IMR-90 (cell line): Measurements from ENCODE around the gene CHL1. TPM values are rescaled to one million over a fixed set of nuclear protein-coding genes. Genes with fewer than 3 reads are reported as not detected.

Experiments
- ATAC-seq: fragments of 200-7000 bp; cut with Tn5 transposase; 2 replicates; pipeline ENCODE4 v1.9.1; 2020; ENCODE audit warnings: low read depth, mild to moderate bottlenecking, moderate library complexity
- BruUV-seq: library from RNA; stranded (reverse); fragments of 400-500 nt; replicated peaks from 2 replicates; lab custom pipeline; 2021; lab: Mats Ljungman, UMichigan
- CTCF ChIA-PET: fragments of 300-600 bp; formaldehyde crosslinking; extraction: SDS; loops from one replicate; lab custom pipeline; 2021; ENCODE audit warnings: antibody characterized with exemption; lab: Yijun Ruan, JAX
- POLR2A ChIA-PET: fragments of 300-600 bp; sonication (Branson Sonifier 250); formaldehyde crosslinking; loops from one replicate; lab custom pipeline; 2022; ENCODE audit warnings: antibody characterized with exemption; ENCODE audit not compliant: unreplicated experiment; lab: Charles Lee
- DNase-seq: peaks from one replicate; pipeline ENCODE4 v3.0.0; 2013
- H2AFZ ChIP-seq: replicated peaks from 2 replicates; pipeline ENCODE3; 2013; ENCODE audit warnings: low read length, mild to moderate bottlenecking; ENCODE audit not compliant: poor library complexity
- H2AK5ac ChIP-seq: 2 replicates; pipeline ENCODE4 v1.6.1; 2013; ENCODE audit warnings: low read depth, low read length, inconsistent platforms
- H2AK9ac ChIP-seq: replicated peaks from 2 replicates; pipeline ENCODE3; 2013; ENCODE audit warnings: mild to moderate bottlenecking, low read depth, low read length, moderate library complexity; ENCODE audit not compliant: poor library complexity
- H2BK120ac ChIP-seq: 2 replicates; pipeline ENCODE4 v1.6.1; 2013; ENCODE audit warnings: low read depth, low read length, inconsistent platforms
- H2BK15ac ChIP-seq: 3 replicates; pipeline ENCODE4 v1.6.1; 2013; ENCODE audit warnings: low read depth, low read length, inconsistent platforms
- H2BK20ac ChIP-seq: 2 replicates; pipeline ENCODE4 v1.6.1; 2013; ENCODE audit warnings: low read depth, mild to moderate bottlenecking, inconsistent platforms, low read length, moderate library complexity
- H2BK5ac ChIP-seq: 2 replicates; pipeline ENCODE4 v1.6.1; 2013; ENCODE audit warnings: mild to moderate bottlenecking, low read depth, low read length, inconsistent platforms; ENCODE audit not compliant: poor library complexity, severe bottlenecking
- H3K14ac ChIP-seq: replicated peaks from 2 replicates; pipeline ENCODE4 v1.6.1; 2013; ENCODE audit warnings: low read depth, low read length, inconsistent platforms
- H3K18ac ChIP-seq: 2 replicates; pipeline ENCODE4 v1.6.1; 2013; ENCODE audit warnings: low read depth, low read length, control low read depth
- H3K23ac ChIP-seq: 2 replicates; pipeline ENCODE4 v1.6.1; 2013; ENCODE audit warnings: low read depth, low read length, inconsistent platforms
- H3K27ac ChIP-seq: 2 replicates; pipeline ENCODE4 v1.5.1; 2013; ENCODE audit warnings: mild to moderate bottlenecking, control low read depth, low read length; ENCODE audit not compliant: insufficient read depth
- H3K27me3 ChIP-seq: 2 replicates; pipeline ENCODE4 v1.6.1; 2013; ENCODE audit warnings: low read length; ENCODE audit not compliant: control insufficient read depth, insufficient read depth
- H3K36me3 ChIP-seq: 2 replicates; pipeline ENCODE4 v1.6.1; 2013; ENCODE audit warnings: low read length, mixed read lengths; ENCODE audit not compliant: control insufficient read depth, insufficient read depth
- H3K4ac ChIP-seq: 2 replicates; pipeline ENCODE4 v1.6.1; 2013; ENCODE audit warnings: low read depth, low read length, inconsistent platforms
- H3K4me1 ChIP-seq: 2 replicates; pipeline ENCODE4 v1.6.1; 2013; ENCODE audit warnings: low read length, mixed read lengths; ENCODE audit not compliant: control insufficient read depth, insufficient read depth
- H3K4me2 ChIP-seq: 2 replicates; pipeline ENCODE4 v1.6.1; 2013; ENCODE audit warnings: low read depth, mild to moderate bottlenecking, control low read depth, low read length, moderate library complexity
- H3K4me3 ChIP-seq: 2 replicates; pipeline ENCODE4 v1.5.1; 2013; ENCODE audit warnings: low read depth, mild to moderate bottlenecking, control low read depth, low read length, moderate library complexity; ENCODE audit not compliant: insufficient read depth
- H3K56ac ChIP-seq: 2 replicates; pipeline ENCODE4 v1.6.1; 2013; ENCODE audit warnings: low read length, inconsistent platforms; ENCODE audit not compliant: insufficient read depth; ENCODE audit errors: extremely low read depth
- H3K79me1 ChIP-seq, 2 experiments: 2 replicates each; pipeline ENCODE4 v1.6.1; 2013; ENCODE audit warnings: low read length in 2 of 2, inconsistent platforms in 1 of 2, low read depth in 1 of 2
- H3K9ac ChIP-seq: 2 replicates; pipeline ENCODE4 v1.6.1; 2013; ENCODE audit warnings: low read depth, low read length, control low read depth
- H3K9me1 ChIP-seq: 2 replicates; pipeline ENCODE4 v1.6.1; 2013; ENCODE audit warnings: low read length, inconsistent platforms; ENCODE audit not compliant: insufficient read depth
- H3K9me3 ChIP-seq: 2 replicates; pipeline ENCODE4 v1.6.1; 2013; ENCODE audit warnings: low read length; ENCODE audit not compliant: control insufficient read depth, insufficient read depth
- H4K20me1 ChIP-seq: 2 replicates; pipeline ENCODE4 v1.6.1; 2013; ENCODE audit warnings: low read length, inconsistent platforms; ENCODE audit not compliant: insufficient read depth
- H4K5ac ChIP-seq: 2 replicates; pipeline ENCODE4 v1.6.1; 2013; ENCODE audit warnings: mild to moderate bottlenecking, low read depth, low read length, control low read depth
- H4K8ac ChIP-seq, 2 experiments: 2 replicates each; pipeline ENCODE4 v1.6.1; 2013; ENCODE audit warnings: low read depth in 2 of 2, low read length in 2 of 2, control low read depth in 1 of 2, inconsistent platforms in 1 of 2
- H4K91ac ChIP-seq: 2 replicates; pipeline ENCODE4 v1.6.1; 2013; ENCODE audit warnings: low read depth, low read length, inconsistent platforms; ENCODE audit not compliant: insufficient read depth
- CHD1 ChIP-seq: IDR thresholded peaks from 2 replicates; pipeline ENCODE4 v1.6.1; 2012; ENCODE audit warnings: low read depth, low read length, improper control_type of control experiment
- MAFK ChIP-seq: IDR thresholded peaks from 2 replicates; pipeline ENCODE4 v1.6.1; 2012; ENCODE audit warnings: low read depth, low read length, improper control_type of control experiment
- MAZ ChIP-seq: IDR thresholded peaks from 2 replicates; pipeline ENCODE4 v1.6.1; 2012; ENCODE audit warnings: low read depth, mild to moderate bottlenecking, low read length, improper control_type of control experiment, moderate library complexity, borderline replicate concordance
- NFE2L2 ChIP-seq: fragments of 150-350 bp; IDR thresholded peaks from 2 replicates; pipeline ENCODE4 v1.6.1; 2016; ENCODE audit warnings: low read depth, mild to moderate bottlenecking, low read length
- POLR2A ChIP-seq: IDR thresholded peaks from 2 replicates; pipeline ENCODE4 v1.6.1; 2012; ENCODE audit warnings: mild to moderate bottlenecking, low read depth, low read length
- RCOR1 ChIP-seq: IDR thresholded peaks from 2 replicates; pipeline ENCODE4 v1.6.1; 2012; ENCODE audit warnings: mild to moderate bottlenecking, low read length, improper control_type of control experiment; ENCODE audit not compliant: insufficient replicate concordance
- RFX5 ChIP-seq: IDR thresholded peaks from 2 replicates; pipeline ENCODE4 v1.8.0; 2012; ENCODE audit warnings: low read depth, mild to moderate bottlenecking, low read length, moderate library complexity
- WGBS, 2 experiments: methylation state at CpG; one replicate each; pipeline versions ENCODE4 v1.1.5 to v1.1.7; 2013; ENCODE audit warnings: missing lambda C conversion rate in 2 of 2; ENCODE audit not compliant: insufficient read length in 1 of 2; ENCODE audit errors: extremely low coverage in 2 of 2; 5-methylcytosine and 5-hydroxymethylcytosine counted together
- dilution Hi-C: fragments of 300-500 bp; cut with HindIII; formaldehyde crosslinking; loops from one replicate; pipeline ENCODE4 v1.14.3; 2018; ENCODE audit warnings: low sequenced_read_pairs; ENCODE audit not compliant: unreplicated experiment
- in situ Hi-C: fragments of 300-500 bp; cut with MboI; formaldehyde crosslinking; loops from 3 replicates; pipeline ENCODE4 v1.14.3; 2019; ENCODE audit warnings: low sequenced_read_pairs, inconsistent platforms, mixed read lengths
- intact Hi-C: fragments of 100-400 bp; cut with micrococcal nuclease; formaldehyde crosslinking; loops from 2 replicates; pipeline ENCODE4 v1.10.0; 2022
- polyA plus RNA-seq, 3 experiments: library from polyadenylated mRNA; depleted of rRNA; stranded (reverse); fragments of >200 nt; gene quantifications; 2 replicates each; pipeline ENCODE4 v1.2.3, GENCODE V29; 2012; ENCODE audit warnings: low replicate concordance in 1 of 3
- total RNA-seq: library from RNA; depleted of rRNA; stranded (reverse); fragments of >200 nt; gene quantifications from 2 replicates; pipeline ENCODE4 v1.2.3, GENCODE V29; 2012

CHL1 gene
- total and polyA plus RNA-seq, 2 of the 4 experiments (the other 2 are of a cell fraction) = 0.38 to 1.6 TPM

DNA sequence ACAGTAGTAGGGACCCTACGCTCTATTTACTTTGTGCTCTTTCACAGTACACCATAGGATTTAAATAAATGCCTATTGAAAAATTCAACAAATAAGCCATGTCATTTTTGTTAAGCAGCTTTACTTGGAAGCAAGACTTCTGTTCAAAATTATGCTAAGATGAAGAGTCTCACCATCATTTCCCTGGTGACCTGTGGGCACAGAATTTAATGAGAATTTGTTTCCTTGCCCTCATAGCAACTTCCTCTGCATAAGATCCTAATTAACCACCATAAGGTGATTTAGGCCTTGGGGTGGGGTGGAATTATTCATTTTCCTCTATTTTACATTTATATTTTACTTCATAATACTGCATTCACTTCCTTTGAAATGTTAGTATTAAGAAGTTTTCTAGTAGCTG, 70.5 kb downstream of the CHL1 start (continued):
- TF ChIP-seq RFX5 (no peak), MAFK (no peak), POLR2A (no peak), MAZ (no peak), CHD1 (no peak)

DNA sequence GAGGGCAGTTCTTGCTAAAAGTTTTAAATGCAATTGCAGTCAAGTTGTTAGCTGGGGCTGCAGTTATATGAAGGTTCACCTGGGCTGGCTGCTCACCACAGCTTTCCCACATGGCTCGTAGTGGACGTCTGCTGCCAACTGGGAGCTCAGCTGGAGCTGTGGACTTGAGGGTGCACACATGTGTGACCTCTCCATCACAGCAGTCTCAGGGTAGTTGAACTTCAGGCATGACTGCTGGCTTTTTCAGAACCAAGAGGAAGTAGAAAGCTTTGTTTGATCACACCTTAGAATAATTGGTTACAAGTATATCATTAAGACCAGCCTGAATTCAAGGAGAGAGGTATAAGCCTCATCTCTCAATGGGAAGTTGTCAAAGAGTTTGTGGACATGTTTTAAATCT, 74.1 kb downstream of the CHL1 start:
- in situ Hi-C loops (no loop called here), intact Hi-C loops (no loop called here), dilution Hi-C loops (no loop called here)
- Histone ChIP-seq H3K4me3 (no peak overlapping the region), H3K18ac (no peak overlapping the region), H3K9ac (no peak overlapping the region), H3K9me3 (no peaks in the 10 kb centered on the region), H2BK15ac (no peak overlapping the region), H4K8ac (no peak overlapping the region), H3K9me1 (no peaks in the 10 kb centered on the region), H2BK20ac (no peak overlapping the region), H3K79me1 (no peaks in the 10 kb centered on the region), H3K14ac (no peak overlapping the region), H2BK120ac (no peak overlapping the region), H4K91ac (no peak overlapping the region), H2AK9ac (no peak overlapping the region), H3K4me1 (no peaks in the 10 kb centered on the region), H2AK5ac (no peak overlapping the region), H3K23ac (no peak overlapping the region), H3K27ac (no peak overlapping the region), H3K4me2 (no peak overlapping the region), H4K5ac (no peak overlapping the region), H3K36me3 (no peaks in the 10 kb centered on the region), H4K20me1 (no peaks in the 10 kb centered on the region), H3K27me3 (no peaks in the 10 kb centered on the region), H3K56ac (no peak overlapping the region), H2AFZ (no peak overlapping the region), H2BK5ac (no peak overlapping the region), H3K4ac (no peak overlapping the region)
- CTCF ChIA-PET = no interaction called here
- TF ChIP-seq RCOR1 (no peak), NFE2L2 (no peak)
- no CpG with 5 or more reads among the region's 2 CpGs for WGBS, 2 experiments
- BruUV-seq = no TSS peak
- POLR2A ChIA-PET = no interaction called here
- ATAC-seq (no peak), DNase-seq (no peak)
